ENCODE measurements around the gene CDKL4.

DNA sequence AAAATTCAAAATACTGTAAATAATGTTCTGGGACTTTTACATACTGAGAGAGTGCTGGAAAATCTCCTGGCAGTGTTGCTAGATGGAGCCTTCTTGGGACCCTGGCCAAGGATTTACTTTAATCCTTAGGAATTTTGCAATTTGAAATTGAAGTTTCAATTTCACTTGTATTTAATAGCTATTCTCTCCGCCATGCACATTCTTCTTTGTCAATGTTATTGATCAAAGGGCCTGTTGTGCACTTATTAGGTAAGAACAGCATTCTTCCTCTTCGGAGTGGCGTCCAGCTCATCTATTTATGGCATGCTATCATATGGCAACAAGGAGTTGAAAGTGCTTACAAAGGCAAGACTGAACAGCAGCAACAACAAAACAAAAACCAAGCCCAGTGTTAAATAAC, 82.8 kb downstream of the CDKL4 start:
- TF ChIP-seq FOXA1 (IDR thresholded peaks at IDR 0.05) = no peak
- TF ChIP-seq, protein P1, sequence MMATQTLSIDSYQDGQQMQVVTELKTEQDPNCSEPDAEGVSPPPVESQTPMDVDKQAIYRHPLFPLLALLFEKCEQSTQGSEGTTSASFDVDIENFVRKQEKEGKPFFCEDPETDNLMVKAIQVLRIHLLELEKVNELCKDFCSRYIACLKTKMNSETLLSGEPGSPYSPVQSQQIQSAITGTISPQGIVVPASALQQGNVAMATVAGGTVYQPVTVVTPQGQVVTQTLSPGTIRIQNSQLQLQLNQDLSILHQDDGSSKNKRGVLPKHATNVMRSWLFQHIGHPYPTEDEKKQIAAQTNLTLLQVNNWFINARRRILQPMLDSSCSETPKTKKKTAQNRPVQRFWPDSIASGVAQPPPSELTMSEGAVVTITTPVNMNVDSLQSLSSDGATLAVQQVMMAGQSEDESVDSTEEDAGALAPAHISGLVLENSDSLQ (IDR thresholded peaks at IDR 0.05) = no peak
- TF ChIP-seq ARNT (IDR thresholded peaks at IDR 0.05) = no peak
- no peak for TF ChIP-seq SUZ12 (IDR thresholded peaks at IDR 0.05)
- TF ChIP-seq BHLHE40 (IDR thresholded peaks at IDR 0.05; ENCODE audit: borderline replicate concordance) = no peak
- no peak for TF ChIP-seq SP1 (IDR thresholded peaks at IDR 0.05)
- TF ChIP-seq TARDBP (IDR thresholded peaks at IDR 0.05) = no peak
- TF ChIP-seq FOXK2 (IDR thresholded peaks at IDR 0.05) = no peak
- no peak for TF ChIP-seq HDGF (IDR thresholded peaks at IDR 0.05; ENCODE audit: borderline replicate concordance)
- no peak for TF ChIP-seq LEF1 (IDR thresholded peaks at IDR 0.05; ENCODE audit: borderline replicate concordance)
- TF ChIP-seq CTBP1 (IDR thresholded peaks at IDR 0.05; ENCODE audit: borderline replicate concordance) = no peak
